Measurements from ENCODE around the gene LRRC71.
A peak's percentile ranks its signal among the peaks of the same experiment; 100 is the strongest.

The LRRC71 gene

GRCh38 chr1:156892190-156893047 is 28.0 kb upstream of the LRRC71 start:
- peak; percentile 62 for DNase-seq (ENCODE audit: low read depth)

- no peak for DNase-seq (ENCODE audit: low read depth)
These were observed 27.1 kb upstream of the LRRC71 start, which contains the start of gene PEAR1 for GRCh38 chr1:156893048-156893953. Gene PEAR1, plus strand, starts transcription at chr1:156893718. Its CDS starts 10,209 bp downstream, at chr1:156903927.

GRCh38 chr1:156894001-156894400 is 26.4 kb upstream of the LRRC71 start:
- DNase-seq (ENCODE audit: low read depth) = no peak

GRCh38 chr1:156894711-156895454 is 25.5 kb upstream of the LRRC71 start:
- no peak for DNase-seq (ENCODE audit: low read depth)

DNA sequence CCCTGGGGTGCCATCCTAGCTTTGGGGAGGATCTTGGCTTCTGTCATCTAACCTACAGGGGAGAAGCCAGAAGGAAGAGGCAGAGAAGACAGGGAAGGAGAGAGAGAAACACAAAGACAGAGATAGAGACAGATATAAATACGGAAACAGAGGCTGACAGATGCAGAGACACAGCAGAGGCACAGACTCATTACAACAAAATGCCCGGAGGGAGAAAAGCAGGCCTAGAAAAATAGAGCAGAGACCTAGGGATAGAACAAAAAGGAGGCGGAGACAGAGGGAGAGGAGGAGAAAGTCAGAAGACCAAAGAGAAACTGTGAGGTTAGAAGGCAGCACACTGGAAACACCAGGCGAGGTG is 25.0 kb upstream of the LRRC71 start:
- no peak for DNase-seq (ENCODE audit: low read depth)

DNA sequence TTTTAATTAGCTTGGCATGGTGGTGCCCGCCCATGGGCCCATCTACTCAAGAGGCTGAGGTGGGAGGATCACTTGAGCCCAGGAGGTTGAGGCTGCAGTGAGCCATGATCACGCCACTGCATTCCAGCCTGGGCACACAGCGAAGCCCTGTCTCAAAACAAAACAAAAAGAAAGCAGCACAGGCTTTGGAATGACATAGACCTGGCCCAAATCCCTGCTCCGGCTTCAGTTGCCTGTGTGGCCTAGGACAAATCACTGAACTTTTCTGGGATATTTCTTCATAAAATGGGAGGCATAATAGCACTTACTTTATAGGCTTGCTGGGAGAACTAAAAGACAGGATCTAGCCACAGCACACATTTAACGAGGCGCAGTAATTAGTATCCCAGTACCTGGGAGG is 24.5 kb upstream of the LRRC71 start:
- DNase-seq (ENCODE audit: low read depth) = no peak

DNA sequence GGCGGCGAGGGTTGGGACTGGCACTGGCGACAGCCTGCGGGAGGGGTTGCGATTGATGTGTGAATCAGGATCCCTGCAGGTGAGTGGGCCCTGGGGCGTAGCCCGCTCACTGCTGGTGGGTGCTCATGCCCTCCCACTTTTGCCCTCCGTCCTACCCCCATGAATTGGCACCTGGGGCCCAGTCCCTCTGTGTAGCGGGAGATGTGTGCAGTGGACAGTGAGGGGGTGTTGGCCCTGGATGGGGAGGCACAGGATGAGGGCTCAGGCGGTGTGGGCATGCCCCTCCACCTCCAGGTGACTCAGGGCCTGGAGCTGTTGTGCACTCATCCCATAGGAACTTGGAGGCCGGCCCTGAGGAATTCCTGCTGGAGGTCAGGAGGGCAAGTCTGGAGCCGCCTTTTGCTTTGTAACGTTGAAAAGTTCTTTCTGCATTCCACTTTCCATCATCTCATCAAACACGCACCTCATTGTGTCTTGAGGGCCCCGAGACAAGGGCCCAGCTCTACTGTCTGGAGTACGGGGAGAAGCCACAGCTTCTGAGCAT is 23.9 kb upstream of the LRRC71 start:
- peak; percentile 83 for DNase-seq (ENCODE audit: low read depth)

GRCh38 chr1:156897078-156897825 is 23.2 kb upstream of the LRRC71 start:
- DNase-seq (ENCODE audit: low read depth) = peak; percentile 42

- no peak for DNase-seq (ENCODE audit: low read depth)
These were observed 22.3 kb upstream of the LRRC71 start for GRCh38 chr1:156898161-156898566.

DNA sequence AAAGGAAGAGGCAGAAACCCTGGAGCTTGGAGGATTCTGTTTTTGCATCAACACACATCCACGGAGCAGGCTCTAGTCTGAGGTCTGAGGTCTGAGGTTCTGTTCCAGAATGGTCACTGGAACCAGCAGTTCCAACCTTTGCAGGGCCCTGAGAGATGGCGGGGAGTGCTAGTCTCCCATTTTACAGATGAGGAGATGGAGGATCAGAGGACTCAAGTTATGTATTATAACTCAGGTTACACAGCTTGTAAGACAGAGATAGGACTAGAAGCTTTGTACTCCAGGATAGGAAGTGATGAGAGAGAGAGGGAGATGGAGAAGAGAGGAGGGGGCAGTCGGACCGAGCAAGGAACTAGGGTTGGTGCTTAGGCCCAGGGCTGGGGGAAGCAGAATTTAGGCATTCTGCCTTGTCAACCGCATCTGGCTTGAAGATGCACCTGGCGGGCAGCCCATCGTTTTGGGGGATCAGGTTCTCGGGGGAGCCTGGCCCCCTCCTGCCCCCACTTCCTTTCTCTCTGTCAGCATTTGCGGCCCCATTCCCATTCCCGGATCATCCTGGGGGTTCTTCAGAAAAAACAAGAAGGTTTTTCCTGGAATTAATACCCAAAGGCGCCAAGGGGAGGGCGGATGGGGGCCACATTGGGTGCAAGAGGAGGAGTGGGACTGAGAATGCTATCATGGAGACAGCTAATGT is 21.3 kb upstream of the LRRC71 start:
- no peak for DNase-seq (ENCODE audit: low read depth)

GRCh38 chr1:156899956-156900718 is 20.3 kb upstream of the LRRC71 start:
- no peak for DNase-seq (ENCODE audit: low read depth)

DNA sequence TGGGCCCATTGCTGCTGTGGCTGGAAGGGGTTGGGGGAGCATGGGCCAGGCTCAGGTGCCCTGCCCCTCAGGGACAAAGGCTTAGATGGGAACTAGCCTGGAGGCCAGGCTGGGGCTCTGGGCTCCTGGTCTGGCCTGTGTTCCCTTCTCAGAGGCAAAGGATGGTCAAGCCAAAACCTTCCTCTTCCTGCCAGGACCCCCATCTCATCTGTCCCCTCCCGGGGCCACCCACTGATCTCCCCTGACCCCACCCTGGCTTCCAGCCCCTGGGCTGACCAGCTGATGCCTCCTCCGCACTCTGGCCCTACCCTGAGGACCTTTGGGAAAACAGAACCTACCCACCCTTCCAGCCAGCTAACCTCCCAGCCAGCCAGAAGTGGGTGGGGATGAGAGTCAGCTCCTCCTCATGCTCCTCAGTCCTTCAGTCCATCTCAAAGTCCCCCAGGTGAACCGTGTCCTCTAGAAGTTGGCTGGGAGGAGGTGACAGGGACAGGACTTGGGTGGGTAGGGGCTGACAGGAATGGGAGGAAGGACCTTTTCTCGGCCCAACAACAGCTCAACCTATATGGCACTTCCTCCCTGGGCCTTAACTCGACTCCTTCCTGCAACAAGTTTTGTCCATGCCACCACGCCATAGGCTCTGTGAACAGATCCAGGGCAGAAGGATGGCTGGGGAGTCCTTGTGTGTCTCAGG is 19.4 kb upstream of the LRRC71 start:
- no peak for DNase-seq (ENCODE audit: low read depth)

- DNase-seq (ENCODE audit: low read depth) = no peak
These were observed 18.9 kb upstream of the LRRC71 start for GRCh38 chr1:156901590-156901900.

DNA sequence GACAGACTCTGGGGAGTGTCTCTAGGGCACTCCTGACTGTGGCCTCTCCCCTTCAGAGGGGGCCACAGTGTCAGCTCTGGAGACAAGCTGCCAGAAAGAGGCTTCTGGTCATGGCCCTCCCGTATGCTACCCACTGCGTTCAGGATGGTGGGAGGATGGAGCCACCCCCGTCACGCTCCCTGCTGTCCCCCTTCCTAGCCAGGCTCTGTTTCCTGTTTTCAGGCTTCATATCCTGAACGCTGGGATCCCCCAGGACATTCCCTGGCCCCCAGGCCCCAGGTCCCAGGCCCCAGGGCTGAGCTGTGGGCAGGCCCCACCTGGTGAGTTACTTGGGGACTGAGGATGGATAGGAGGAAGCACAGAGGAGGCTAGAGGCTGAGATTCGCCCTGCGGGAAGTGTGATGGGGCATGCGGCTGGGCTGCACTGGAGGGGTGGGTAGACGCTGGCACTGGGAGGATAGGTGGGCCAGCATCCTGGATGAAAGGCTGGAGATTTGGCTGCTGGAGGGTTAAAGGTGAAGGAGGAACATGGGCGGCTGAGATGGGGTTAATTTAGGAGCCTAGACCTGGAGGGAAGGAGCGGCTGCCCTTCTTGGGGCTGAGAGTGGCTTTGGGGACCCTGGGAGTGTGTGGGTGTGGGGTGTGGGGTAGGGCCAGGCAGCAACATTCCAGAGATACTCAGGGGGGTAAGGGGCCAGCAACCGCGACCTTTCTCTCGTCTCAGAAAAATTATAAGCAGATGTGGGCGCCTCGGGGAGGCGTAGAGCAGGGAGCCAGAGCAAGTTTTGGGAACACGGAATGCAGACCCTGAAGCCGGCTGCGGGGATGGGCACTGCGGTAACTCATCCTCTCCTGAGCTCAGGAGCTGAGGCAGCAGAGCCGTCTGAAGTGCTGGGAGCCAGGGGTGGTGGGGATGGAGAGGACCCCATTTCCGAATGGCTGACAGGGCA is 18.2 kb upstream of the LRRC71 start:
- no peak for DNase-seq (ENCODE audit: low read depth)

- no peak for DNase-seq (ENCODE audit: low read depth)
These were observed 16.9 kb upstream of the LRRC71 start for GRCh38 chr1:156903328-156904091.

DNA sequence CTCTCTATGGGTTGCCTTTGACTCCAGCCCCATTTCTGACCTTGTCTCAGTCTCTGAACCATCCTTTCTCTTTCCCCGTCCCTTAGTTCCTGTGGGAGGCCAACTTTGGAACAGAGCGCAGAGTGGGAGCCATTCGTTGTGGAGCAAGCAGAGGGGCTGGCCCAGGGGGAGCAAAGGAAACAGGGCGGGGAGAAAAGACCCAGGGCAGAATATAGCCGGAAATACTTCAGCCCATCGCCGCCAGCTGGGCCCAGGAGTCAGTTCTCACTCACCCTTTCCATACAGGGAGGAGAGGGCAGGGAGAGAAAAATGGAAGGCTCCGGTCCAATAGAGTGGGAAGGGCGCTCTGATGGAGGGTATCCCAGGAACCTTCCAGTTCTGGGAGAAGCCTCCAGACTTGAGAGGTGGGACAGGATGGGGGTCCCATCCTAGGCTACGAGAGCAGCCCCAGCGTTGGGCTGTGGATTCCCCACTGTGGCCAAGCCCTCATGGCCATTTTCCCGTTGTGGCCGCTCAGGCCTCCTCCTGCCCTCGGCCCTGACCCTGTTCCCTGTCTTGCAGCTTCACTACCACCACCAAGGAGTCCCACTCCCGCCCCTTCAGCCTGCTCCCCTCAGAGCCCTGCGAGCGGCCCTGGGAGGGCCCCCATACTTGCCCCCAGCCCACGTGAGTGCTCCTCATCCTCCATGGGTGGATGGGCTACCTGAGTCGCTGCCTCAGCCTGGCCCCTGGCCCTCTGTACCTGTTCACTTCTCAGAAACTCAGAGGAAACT is 16.1 kb upstream of the LRRC71 start:
- no peak for DNase-seq (ENCODE audit: low read depth)

GRCh38 chr1:156905176-156905575 is 15.3 kb upstream of the LRRC71 start:
- no peak for DNase-seq (ENCODE audit: low read depth)

All from GM04504 (cell line).